ENCODE results near the gene ISCU. TPM values are rescaled to one million over a fixed set of nuclear protein-coding genes. Genes with fewer than 3 reads are reported as not detected.

Gene ISCU
- total RNA-seq: 100 to 1,000 TPM; 172 to 269 (median 185) TPM

DNA sequence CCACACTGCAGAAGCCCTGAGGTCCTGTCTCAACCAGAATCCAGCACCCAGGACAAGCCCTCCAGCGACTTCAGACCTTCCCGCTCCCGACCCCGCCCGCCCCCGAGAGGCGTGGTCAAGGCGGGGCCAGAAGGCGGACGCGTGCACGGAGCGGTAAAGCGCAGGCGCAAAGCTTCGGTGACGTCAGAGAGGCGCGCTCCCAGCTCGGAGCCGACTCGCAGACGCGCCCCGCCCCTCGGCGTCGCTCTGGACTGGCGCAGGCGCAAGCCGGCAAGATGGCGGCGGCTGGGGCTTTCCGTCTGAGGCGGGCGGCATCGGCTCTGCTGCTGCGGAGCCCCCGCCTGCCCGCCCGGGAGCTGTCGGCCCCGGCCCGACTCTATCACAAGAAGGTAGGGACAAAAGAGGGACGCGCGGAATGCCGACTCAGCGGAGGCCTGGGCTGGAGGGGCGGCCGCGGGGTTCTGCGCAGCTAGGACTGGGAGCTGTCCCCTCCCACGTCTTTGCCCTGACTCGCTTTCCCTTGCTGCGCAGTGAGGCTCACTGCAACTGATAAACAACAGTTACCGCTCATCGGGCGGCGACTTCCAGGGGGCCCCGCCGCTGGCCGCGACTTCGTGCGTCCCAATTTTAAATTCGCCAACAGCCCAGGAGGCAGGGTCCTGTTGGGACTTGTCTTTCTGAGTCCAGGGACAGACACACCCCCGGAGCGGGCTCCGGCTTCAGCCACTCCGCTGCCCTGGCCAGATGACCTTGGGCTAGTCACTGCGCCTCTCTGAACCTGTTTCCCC lies at the start of gene ISCU:
Gene ISCU, plus strand, starts transcription at position 249 of the 788 bp plus-strand sequence. Its CDS starts 27 bp downstream, at position 276.
- Histone ChIP-seq H3K27me3 (no peaks in the 10 kb centered on the region), H3K27ac (peak within 1 kb of the TSS; percentile 81 to 97 (median 97)), H3K4me1 (peaks cover 0 to 75% (median 20%) of the 10 kb centered on the region in 4 donors), H3K9me3 (no peaks in the 10 kb centered on the region), H3K36me3 (peaks cover 0 to 39% (median 16%) of the 10 kb centered on the region in 3 donors), H3K4me3 (peak within 1 kb of the TSS; percentile 81 to 97 (median 96))
- DNase-seq (ENCODE audit: low spot score in 2 of 2): peak; percentile 91 to 95
- WGBS, 2 donors: 0% methylated on average over 13 of the region's 72 CpGs; no CpG with 5 or more reads in 1 of the 2 donors
- TF ChIP-seq, protein P1, sequence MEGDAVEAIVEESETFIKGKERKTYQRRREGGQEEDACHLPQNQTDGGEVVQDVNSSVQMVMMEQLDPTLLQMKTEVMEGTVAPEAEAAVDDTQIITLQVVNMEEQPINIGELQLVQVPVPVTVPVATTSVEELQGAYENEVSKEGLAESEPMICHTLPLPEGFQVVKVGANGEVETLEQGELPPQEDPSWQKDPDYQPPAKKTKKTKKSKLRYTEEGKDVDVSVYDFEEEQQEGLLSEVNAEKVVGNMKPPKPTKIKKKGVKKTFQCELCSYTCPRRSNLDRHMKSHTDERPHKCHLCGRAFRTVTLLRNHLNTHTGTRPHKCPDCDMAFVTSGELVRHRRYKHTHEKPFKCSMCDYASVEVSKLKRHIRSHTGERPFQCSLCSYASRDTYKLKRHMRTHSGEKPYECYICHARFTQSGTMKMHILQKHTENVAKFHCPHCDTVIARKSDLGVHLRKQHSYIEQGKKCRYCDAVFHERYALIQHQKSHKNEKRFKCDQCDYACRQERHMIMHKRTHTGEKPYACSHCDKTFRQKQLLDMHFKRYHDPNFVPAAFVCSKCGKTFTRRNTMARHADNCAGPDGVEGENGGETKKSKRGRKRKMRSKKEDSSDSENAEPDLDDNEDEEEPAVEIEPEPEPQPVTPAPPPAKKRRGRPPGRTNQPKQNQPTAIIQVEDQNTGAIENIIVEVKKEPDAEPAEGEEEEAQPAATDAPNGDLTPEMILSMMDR (IDR thresholded peaks at IDR 0.05): peak in 2 of 5 experiments; percentile 27 to 40
- TF ChIP-seq POLR2A (IDR thresholded peaks at IDR 0.05) (peak; percentile 76 to 94), EP300 (IDR thresholded peaks at IDR 0.05) (peak; percentile 74 to 93)

DNA sequence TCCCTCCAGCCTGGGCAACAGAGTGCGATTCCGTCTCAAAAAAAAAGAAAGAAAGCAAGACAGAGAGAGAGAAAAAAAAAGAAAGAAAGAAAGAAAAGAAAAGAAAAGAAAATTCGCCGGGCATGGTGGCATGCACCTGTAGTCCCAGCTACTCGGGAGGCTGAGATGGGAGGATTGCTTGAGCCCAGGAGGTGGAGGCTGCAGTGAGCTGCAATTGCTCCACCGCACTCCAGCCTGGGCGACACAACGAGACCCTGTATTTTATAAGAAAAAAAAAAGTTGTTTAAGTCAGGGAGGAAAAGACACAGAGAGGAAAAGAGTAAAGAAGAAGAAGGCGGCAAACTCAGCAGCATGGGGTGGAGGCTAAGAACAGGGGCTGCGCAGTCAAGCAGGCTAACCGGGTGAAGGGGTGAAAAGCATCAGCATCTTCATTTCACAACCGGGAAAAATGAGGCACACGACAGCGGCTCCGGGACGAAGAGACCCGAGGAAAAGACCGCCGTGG lies 47.9 kb upstream of the ISCU start:
- H3K4me3 ChIP-seq: peak overlapping the region; percentile 11 to 86 (median 76)
- peaks cover 0 to 32% (median 10%) of the 10 kb centered on the region in 4 donors for H3K4me1 ChIP-seq
- 28 to 32% methylated on average over 19 of the region's 19 CpGs for WGBS, 2 donors
- no peaks in the 10 kb centered on the region for H3K9me3 ChIP-seq
- TF ChIP-seq, protein P1 (IDR thresholded peaks at IDR 0.05): no peak
- TF ChIP-seq POLR2A (IDR thresholded peaks at IDR 0.05) (no peak), EP300 (IDR thresholded peaks at IDR 0.05) (no peak)
- peak overlapping the region in 2 of 4 donors; percentile 12 to 75 for H3K27ac ChIP-seq
- H3K27me3 ChIP-seq: no peaks in the 10 kb centered on the region
- peaks cover 0 to 22% (median 9%) of the 10 kb centered on the region in 3 donors for H3K36me3 ChIP-seq
- no peak for DNase-seq (ENCODE audit: low spot score in 2 of 2)

DNA sequence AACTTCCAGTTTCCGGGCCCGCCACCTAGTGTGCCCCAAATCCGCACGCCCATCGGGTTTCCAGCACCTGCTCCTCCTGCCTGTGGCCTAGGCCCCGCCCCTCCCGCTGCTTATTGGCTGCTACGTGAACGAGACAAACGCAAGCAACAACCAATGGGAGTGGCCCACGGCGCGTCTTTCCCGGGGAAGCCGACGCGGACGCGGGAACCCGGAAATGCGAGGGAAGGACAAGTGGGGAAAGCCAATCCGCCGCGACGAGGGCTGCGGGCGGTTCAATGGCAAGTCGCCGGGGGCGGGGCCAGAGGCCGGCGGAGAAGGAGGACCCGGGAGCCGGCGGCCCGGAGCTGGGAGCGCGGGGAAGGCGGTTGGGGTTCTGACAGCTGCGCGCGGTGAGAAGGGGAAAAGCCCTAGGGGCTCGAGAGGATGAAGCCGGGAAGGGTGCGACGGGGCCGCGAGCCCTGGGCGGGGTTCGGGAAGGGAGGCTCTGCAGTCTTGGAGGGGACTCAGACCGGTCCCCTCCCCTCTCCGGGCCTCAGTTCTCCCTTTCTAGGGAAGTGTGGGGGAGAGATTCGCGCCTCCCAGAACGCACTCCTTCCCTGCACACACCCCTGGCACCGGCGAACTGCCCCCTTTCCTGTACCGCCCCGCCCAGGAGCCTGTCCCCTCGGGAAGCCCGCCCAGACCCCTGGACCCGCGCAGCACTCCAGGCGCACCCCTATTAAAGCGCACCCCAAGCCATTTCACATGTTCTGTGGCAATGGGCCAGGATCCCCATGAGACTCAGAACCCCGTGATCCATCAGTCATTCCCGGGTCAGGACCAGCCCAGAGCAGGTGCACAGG lies 47.2 kb upstream of the ISCU start, which contains the start of gene FICD:
Gene FICD, plus strand, starts transcription at position 305 of the 842 bp plus-strand sequence. CDS start 1,696 bp downstream, outside the sequence.
- peak within 1 kb of the TSS; percentile 59 to 75 (median 74) for H3K27ac ChIP-seq
- peaks cover 0 to 28% (median 9%) of the 10 kb centered on the region in 3 donors for H3K36me3 ChIP-seq
- peak within 1 kb of the TSS; percentile 70 to 99 (median 84) for H3K4me3 ChIP-seq
- peak; percentile 99 for DNase-seq (ENCODE audit: low spot score in 2 of 2)
- H3K27me3 ChIP-seq: no peaks in the 10 kb centered on the region
- TF ChIP-seq EP300 (IDR thresholded peaks at IDR 0.05): peak; percentile 80 to 93
- peak in 1 of 2 donors; percentile 23 for TF ChIP-seq POLR2A (IDR thresholded peaks at IDR 0.05)
- TF ChIP-seq, protein P1 (IDR thresholded peaks at IDR 0.05): peak in 2 of 5 experiments; percentile 14 to 16
- 0 to 1% methylated on average over 57 to 66 of the region's 67 CpGs for WGBS, 2 donors
- H3K9me3 ChIP-seq: no peaks in the 10 kb centered on the region
- peaks cover 0 to 32% (median 10%) of the 10 kb centered on the region in 4 donors for H3K4me1 ChIP-seq

DNA sequence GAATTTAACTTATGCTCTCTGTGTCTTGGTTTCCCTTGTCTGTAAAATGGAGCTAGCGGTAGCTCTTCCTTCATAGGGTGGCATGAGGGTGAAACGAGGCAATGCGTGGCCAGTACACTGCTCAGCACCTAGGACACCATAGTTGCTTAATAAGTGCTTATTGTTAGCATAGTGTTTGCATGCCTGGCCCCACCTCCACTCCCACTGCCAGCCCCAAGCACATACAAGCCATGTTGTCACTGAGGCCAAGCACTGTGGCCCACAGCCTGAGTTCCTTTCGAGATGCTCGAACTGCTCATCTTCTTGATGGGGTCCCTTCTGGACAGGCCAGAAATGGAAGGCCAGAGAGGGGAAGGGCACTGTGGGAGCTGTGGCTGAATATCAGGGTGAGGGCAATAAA lies 46.5 kb upstream of the ISCU start:
- no peaks in the 10 kb centered on the region for H3K9me3 ChIP-seq
- peaks cover 0 to 36% (median 9%) of the 10 kb centered on the region in 3 donors for H3K36me3 ChIP-seq
- DNase-seq (ENCODE audit: low spot score in 2 of 2): no peak
- TF ChIP-seq POLR2A (IDR thresholded peaks at IDR 0.05) (no peak), EP300 (IDR thresholded peaks at IDR 0.05) (no peak)
- TF ChIP-seq, protein P1 (IDR thresholded peaks at IDR 0.05): no peak
- 45 to 52% methylated on average over 5 of the region's 5 CpGs for WGBS, 2 donors
- H3K4me3 ChIP-seq: peak overlapping the region; percentile 70 to 99 (median 84)
- H3K27me3 ChIP-seq: no peaks in the 10 kb centered on the region
- peak overlapping the region in 2 of 4 donors; percentile 75 for H3K27ac ChIP-seq
- peaks cover 0 to 32% (median 10%) of the 10 kb centered on the region in 4 donors for H3K4me1 ChIP-seq
